Loucy (cell line): ENCODE measurements around the gene BCL2L14.

Experiments used
- H2AFZ ChIP-seq: fragments of 200-600 bp; sonication (generic); 2 replicates; pipeline ENCODE4 v1.6.0; 2016; ENCODE audit warnings: antibody characterized with exemption, mild to moderate bottlenecking, low read length, moderate library complexity
- H3F3A ChIP-seq: fragments of 200-600 bp; 2 replicates; pipeline ENCODE4 v1.6.0; 2016; ENCODE audit warnings: antibody characterized with exemption, low read depth, mild to moderate bottlenecking
- H3K27me3 ChIP-seq: fragments of 200-600 bp; sonication (generic); 2 replicates; pipeline ENCODE4 v1.6.1; 2014; ENCODE audit warnings: low read length, mild to moderate bottlenecking; ENCODE audit not compliant: insufficient read depth, poor library complexity, severe bottlenecking
- H3K36me3 ChIP-seq: fragments of 200-600 bp; sonication (generic); 2 replicates; pipeline ENCODE4 v1.6.1; 2016; ENCODE audit warnings: low read length; ENCODE audit not compliant: insufficient read depth
- H3K4me1 ChIP-seq: fragments of 200-600 bp; sonication (generic); 2 replicates; pipeline ENCODE4 v1.5.1; 2014; ENCODE audit warnings: low read length, mild to moderate bottlenecking; ENCODE audit not compliant: insufficient read depth, poor library complexity, severe bottlenecking
- H3K4me2 ChIP-seq: fragments of 200-600 bp; sonication (generic); 2 replicates; pipeline ENCODE4 v1.6.0; 2014; ENCODE audit warnings: antibody characterized with exemption, low read length, low read depth, mild to moderate bottlenecking; ENCODE audit not compliant: poor library complexity, severe bottlenecking
- H3K4me3 ChIP-seq: fragments of 200-600 bp; sonication (generic); 2 replicates; pipeline ENCODE4 v1.5.1; 2014; ENCODE audit warnings: low read length, mild to moderate bottlenecking, mixed read lengths; ENCODE audit not compliant: poor library complexity, severe bottlenecking
- H3K79me2 ChIP-seq: fragments of 200-600 bp; sonication (generic); 2 replicates; pipeline ENCODE4 v1.6.1; 2014; ENCODE audit warnings: low read length; ENCODE audit not compliant: insufficient read depth
- H3K9ac ChIP-seq: fragments of 200-600 bp; sonication (generic); 2 replicates; pipeline ENCODE4 v1.6.0; 2014; ENCODE audit warnings: mild to moderate bottlenecking, low read depth, low read length, moderate library complexity; ENCODE audit not compliant: poor library complexity, severe bottlenecking
- H3K9me2 ChIP-seq: fragments of 200-600 bp; sonication (generic); replicated peaks from 2 replicates; pipeline ENCODE4 v1.6.1; 2016; ENCODE audit warnings: low read depth, low read length, mixed read lengths
- H3K9me3 ChIP-seq: fragments of 200-600 bp; sonication (generic); 2 replicates; pipeline ENCODE4 v1.6.1; 2014; ENCODE audit warnings: mild to moderate bottlenecking, antibody characterized with exemption, low read length, low read depth; ENCODE audit not compliant: insufficient read depth
- H4K20me1 ChIP-seq: fragments of 200-600 bp; sonication (generic); 2 replicates; pipeline ENCODE4 v1.6.0; 2014; ENCODE audit warnings: antibody characterized with exemption, low read length, mild to moderate bottlenecking; ENCODE audit not compliant: insufficient read depth, poor library complexity, severe bottlenecking
- EZH2phosphoT487 ChIP-seq: fragments of 200-600 bp; IDR thresholded peaks from 2 replicates; pipeline ENCODE4 v1.6.1; 2018; ENCODE audit warnings: antibody characterized with exemption, mild to moderate bottlenecking, moderate library complexity, borderline replicate concordance
- TF ChIP-seq, protein P1 (sequence below): fragments of 200-600 bp; sonication (generic); conservative IDR thresholded peaks from 2 replicates; pipeline ENCODE4 v1.5.1; 2014; ENCODE audit warnings: mild to moderate bottlenecking, antibody characterized with exemption, low read length

The BCL2L14 gene, protein sequence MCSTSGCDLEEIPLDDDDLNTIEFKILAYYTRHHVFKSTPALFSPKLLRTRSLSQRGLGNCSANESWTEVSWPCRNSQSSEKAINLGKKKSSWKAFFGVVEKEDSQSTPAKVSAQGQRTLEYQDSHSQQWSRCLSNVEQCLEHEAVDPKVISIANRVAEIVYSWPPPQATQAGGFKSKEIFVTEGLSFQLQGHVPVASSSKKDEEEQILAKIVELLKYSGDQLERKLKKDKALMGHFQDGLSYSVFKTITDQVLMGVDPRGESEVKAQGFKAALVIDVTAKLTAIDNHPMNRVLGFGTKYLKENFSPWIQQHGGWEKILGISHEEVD

DNA sequence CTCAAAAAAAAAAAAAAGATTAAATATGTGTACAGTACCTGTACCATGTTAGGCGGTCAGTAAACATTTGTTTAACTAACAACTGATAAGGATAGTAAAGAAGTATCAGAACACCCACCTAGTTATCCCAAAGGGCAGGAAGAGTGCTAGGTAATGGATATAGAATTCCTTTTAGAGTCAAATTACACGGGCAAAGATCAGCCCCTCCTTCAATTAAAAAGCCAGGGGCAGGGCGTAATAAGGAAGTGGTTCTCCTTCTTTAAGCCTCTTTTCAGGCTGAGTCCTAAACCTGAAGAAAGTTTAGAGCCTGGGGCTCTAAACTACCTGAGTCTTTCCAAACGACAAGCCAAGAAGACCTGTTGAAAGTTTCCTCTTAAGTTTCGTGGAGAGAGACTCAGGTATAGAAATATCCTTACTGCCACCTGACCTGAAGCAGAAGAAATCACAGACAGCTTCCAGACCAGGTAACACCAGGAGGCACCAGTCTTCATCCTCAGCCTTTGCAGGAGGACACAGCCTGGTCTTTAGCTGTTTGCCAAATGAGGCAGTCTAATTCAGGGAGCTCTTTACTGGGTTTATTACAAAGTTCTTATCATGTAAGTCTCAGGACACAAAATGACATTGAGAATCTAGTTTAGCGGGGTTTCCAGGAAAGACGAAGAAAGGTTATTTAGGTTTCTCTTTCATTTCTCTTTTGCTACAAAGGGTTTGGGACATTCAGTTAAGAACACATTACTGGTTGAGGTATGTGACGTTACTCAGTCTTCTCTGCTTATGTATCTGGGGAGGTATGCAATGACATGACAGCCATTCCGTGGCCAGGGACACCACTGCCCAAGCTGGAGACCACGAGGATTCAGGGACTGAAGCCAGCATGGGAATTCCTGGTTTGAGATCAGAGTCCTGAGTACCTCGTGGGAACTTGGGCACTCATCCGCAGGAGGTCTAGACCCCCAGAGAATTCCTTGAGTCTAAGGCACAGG, at the start of gene BCL2L14:
Gene BCL2L14 (plus strand): TSS at position 266 of the 983 bp plus-strand sequence. CDS start 8,367 bp downstream, outside the sequence.
- no peaks in the 10 kb centered on the region for H3K4me1 ChIP-seq
- no peak within 1 kb of the TSS for H2AFZ ChIP-seq
- no peaks in the 10 kb centered on the region for H3K79me2 ChIP-seq
- no peak within 1 kb of the TSS for H3K9ac ChIP-seq
- no peak within 1 kb of the TSS for H3K4me2 ChIP-seq
- no peaks in the 10 kb centered on the region for H3F3A ChIP-seq
- no peak within 1 kb of the TSS for H3K4me3 ChIP-seq
- no peaks in the 10 kb centered on the region for H3K9me2 ChIP-seq
- no peaks in the 10 kb centered on the region for H3K36me3 ChIP-seq
- no peaks in the 10 kb centered on the region for H3K9me3 ChIP-seq
- no peaks in the 10 kb centered on the region for H3K27me3 ChIP-seq
- no peaks in the 10 kb centered on the region for H4K20me1 ChIP-seq
- TF ChIP-seq, protein P1, sequence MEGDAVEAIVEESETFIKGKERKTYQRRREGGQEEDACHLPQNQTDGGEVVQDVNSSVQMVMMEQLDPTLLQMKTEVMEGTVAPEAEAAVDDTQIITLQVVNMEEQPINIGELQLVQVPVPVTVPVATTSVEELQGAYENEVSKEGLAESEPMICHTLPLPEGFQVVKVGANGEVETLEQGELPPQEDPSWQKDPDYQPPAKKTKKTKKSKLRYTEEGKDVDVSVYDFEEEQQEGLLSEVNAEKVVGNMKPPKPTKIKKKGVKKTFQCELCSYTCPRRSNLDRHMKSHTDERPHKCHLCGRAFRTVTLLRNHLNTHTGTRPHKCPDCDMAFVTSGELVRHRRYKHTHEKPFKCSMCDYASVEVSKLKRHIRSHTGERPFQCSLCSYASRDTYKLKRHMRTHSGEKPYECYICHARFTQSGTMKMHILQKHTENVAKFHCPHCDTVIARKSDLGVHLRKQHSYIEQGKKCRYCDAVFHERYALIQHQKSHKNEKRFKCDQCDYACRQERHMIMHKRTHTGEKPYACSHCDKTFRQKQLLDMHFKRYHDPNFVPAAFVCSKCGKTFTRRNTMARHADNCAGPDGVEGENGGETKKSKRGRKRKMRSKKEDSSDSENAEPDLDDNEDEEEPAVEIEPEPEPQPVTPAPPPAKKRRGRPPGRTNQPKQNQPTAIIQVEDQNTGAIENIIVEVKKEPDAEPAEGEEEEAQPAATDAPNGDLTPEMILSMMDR: no peak
- no peak for TF ChIP-seq EZH2phosphoT487

DNA sequence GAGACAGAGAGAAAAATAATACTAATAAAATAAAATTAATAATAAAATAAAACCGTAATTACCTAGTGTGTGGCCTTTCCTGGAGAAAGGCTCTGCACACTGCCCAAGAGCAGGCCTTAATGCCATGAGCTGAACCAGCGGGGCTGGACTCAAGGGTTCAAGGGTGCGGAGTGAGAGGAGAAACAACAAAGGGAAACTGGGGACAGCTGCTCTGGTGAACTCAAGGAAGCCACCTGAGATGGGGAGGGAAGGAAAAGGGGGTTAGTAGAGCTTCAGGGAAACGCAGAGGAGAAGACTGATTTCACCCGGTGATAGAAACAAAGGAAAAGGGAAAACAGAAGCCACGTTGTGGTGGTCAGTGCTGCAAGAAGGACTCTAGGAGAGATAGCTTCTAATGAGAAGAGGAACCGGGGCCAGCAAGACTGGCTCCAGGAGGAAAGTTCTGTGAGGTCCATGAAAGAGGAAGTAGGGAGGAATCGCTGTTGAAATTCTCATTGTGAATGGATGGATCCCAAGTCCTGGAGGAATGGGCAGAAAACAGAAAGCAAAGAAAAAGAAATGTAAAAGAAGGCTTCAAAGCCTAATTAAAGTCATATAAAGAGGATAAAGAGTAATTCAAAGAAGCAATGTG, 48.3 kb upstream of the BCL2L14 start:
- no peak overlapping the region for H3K4me2 ChIP-seq
- no peak overlapping the region for H2AFZ ChIP-seq
- no peaks in the 10 kb centered on the region for H3F3A ChIP-seq
- H4K20me1 ChIP-seq: no peaks in the 10 kb centered on the region
- TF ChIP-seq EZH2phosphoT487: no peak
- TF ChIP-seq, protein P1: no peak
- no peaks in the 10 kb centered on the region for H3K27me3 ChIP-seq
- no peak overlapping the region for H3K4me3 ChIP-seq
- H3K36me3 ChIP-seq: no peaks in the 10 kb centered on the region
- H3K9me2 ChIP-seq: no peaks in the 10 kb centered on the region
- H3K9ac ChIP-seq: no peak overlapping the region
- H3K4me1 ChIP-seq: peaks cover under 1% of the 10 kb centered on the region
- no peaks in the 10 kb centered on the region for H3K79me2 ChIP-seq
- no peaks in the 10 kb centered on the region for H3K9me3 ChIP-seq

DNA sequence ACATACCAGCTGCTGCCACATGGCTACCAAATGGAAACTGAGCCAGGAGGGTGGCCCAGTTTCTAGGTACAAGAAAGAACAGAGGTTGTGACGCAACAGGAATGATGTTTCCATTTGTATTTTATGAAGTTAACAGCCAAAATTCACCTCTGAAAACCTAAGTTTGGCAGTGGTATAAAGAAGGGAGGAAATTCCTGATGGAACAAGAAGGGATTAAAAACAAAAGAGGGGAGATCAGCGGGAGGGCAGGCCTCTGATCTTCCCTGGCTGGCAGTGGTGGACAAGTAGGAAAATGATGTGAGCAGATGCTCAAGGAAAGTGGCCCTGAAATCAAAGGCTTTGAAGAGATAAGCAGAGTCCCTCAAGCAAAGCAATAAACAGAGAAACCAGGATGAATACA, 47.3 kb upstream of the BCL2L14 start:
- no peak overlapping the region for H3K4me3 ChIP-seq

More for the DNA sequence above, 47.3 kb upstream of the BCL2L14 start:
- Histone ChIP-seq H3K4me2 (no peak overlapping the region), H3K27me3 (no peaks in the 10 kb centered on the region), H3K36me3 (no peaks in the 10 kb centered on the region), H3K9ac (no peak overlapping the region), H3K79me2 (no peaks in the 10 kb centered on the region), H3F3A (no peaks in the 10 kb centered on the region), H2AFZ (no peak overlapping the region), H4K20me1 (no peaks in the 10 kb centered on the region), H3K9me3 (no peaks in the 10 kb centered on the region), H3K4me1 (no peaks in the 10 kb centered on the region), H3K9me2 (no peaks in the 10 kb centered on the region)
- TF ChIP-seq, protein P1: no peak
- no peak for TF ChIP-seq EZH2phosphoT487
